Hematopoietic multipotent progenitor cell treated with erythropoietin and hydrocortisone succinate and interleukin-3 and kit ligand, for 6 days (in vitro differentiated cells): ENCODE measurements around the gene CLASP2.
"Not testable (repeated sequence)": the region's sequence is repeated elsewhere in the genome, so short reads cannot be mapped to it uniquely, and the experiment has no call there.

Experiments used
- DNase-seq: peaks from one replicate; pipeline ENCODE4 v3.0.0-alpha.2; 2015

Gene CLASP2

DNA sequence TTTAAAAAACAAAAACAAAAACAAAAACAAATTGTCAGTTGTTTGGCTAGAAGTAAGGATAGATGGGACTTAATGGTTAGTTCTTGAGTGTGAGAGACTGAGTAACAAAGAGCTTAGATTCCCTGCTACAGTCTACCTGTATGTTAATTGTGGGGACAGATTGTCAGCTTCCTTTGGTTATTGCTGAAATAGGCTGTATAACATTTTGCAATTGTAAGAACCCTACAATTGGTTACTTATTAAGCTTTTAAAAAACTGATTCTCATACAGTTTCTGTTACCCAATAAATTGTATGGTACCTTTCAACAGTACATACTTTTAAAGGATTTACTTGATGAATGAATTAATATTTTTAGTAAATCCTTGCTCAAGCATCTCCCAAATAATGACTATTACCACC is 35.3 kb downstream of the CLASP2 start:
- DNase-seq: no peak

DNA sequence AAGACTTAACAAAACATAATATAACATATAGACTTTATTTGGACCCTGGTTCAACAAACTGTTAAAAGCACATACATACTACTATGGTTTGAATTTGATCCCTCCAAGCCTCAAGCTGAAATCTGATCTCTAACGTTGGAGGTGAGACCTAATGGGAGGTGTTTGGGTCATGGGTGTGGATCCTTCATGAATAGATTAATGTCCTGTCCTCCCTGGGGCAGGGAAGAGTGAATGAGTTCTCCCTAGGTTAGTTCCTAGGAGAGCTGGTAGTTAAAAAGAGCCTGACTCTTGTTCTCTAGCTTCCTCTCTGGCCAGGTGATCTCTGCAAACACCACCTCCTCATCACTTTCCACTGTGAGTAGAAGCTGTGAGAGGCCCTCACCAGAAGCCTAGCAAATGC is 36.4 kb downstream of the CLASP2 start:
- no peak for DNase-seq

DNA sequence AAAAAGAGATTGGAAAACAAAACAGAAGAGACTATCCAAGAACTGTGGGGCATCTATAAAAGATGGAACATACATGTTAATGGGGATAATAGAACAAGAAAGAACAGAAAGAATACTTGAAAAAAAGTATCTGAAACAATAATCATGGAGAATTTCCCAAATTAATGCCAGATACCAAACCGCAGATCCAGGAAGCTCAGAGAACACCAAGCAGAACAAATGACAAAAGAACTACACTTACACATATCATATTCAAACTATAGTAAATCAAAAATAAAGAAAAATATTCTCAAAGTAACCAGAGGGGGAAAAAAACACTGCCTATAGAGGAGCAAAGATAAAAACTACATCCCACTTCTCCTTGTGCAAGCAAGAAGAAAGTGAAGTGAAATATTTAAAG is 40.0 kb downstream of the CLASP2 start:
- no peak for DNase-seq

DNA sequence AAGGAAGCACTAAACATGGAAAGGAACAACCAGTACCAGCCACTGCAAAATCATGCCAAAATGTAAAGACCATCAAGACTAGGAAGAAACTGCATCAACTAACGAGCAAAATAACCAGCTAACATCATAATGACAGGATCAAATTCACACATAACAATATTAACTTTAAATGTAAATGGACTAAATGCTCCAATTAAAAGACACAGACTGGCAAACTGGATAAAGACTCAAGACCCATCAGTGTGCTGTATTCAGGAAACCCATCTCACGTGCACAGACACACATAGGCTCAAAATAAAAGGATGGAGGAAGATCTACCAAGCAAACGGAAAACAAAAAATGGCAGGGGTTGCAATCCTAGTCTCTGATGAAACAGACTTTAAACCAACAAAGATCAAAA is 44.6 kb downstream of the CLASP2 start:
- DNase-seq: not testable (repeated sequence)

DNA sequence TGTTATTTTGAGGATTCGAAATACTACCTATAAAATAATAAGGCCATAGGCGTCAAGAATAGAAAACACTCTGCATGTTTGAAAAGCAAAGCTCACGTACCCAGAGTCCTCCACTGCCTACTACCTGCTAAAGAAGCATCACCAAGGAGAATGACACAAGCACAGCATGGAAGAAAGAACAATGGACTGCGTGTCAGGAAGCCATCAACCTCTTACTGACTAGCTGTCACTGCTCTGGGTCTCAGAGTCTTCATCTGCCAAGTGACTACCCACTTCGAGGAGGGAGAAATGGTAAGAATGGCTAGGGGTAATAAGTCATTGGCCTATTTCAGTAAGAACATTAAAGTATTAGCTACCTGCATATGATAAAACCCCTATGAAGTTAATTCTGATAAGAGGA is 49.4 kb downstream of the CLASP2 start:
- DNase-seq: no peak

DNA sequence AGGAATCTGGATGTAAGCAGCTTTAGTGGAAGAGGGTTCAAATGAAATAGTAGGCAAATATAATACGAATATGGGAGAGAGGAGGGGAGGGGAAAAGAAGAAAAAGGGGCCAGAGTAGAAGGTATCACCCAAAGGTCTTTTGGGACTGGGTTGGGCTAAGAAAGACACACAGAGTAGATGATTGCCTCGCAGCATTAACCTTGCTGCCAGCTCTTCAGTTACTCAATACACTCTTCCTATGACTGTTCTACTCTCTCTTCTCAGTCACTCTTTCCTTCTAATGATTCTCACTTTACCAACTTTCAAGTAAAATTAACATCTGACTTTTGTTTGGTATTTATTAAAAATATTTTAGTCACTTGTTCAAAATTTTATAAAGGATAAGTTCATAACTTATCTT is 52.8 kb downstream of the CLASP2 start:
- no peak for DNase-seq

DNA sequence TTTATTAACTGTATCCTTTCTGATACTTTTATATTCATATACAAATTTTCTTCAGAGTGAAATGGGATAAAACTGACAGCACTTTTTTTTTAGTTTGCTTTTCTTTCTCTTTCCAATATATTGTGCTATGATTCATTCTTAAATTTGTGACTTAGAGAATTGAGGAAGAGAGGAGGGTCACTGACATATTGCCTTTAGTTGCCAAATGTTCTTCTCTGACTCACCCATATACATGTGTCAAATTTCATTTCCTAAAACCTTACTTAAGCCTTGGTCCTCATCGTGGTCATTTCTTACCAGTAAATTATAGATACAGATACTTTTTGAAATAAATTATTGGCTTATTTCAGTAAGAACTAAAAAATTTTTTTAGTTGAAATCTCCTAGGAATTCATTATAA is 53.9 kb downstream of the CLASP2 start:
- peak; percentile 12 for DNase-seq

DNA sequence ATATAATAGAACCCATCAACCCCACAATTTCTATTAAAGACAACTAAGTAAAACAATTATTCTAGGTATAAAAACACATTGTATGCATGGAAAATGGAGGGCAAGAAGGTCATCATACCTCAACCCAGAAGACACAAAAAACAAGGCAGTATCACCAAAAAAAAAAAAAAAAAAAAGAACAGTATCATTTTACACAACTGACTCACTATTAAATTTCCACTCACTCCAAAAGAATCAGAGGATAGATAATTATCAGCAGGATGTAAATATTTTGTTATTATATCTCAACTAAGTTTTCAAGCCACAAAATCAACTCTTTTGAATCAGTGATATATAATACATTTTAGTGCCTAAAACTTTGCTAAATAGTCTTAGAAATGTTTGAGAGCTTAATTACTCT is 55.0 kb downstream of the CLASP2 start:
- DNase-seq: no peak

DNA sequence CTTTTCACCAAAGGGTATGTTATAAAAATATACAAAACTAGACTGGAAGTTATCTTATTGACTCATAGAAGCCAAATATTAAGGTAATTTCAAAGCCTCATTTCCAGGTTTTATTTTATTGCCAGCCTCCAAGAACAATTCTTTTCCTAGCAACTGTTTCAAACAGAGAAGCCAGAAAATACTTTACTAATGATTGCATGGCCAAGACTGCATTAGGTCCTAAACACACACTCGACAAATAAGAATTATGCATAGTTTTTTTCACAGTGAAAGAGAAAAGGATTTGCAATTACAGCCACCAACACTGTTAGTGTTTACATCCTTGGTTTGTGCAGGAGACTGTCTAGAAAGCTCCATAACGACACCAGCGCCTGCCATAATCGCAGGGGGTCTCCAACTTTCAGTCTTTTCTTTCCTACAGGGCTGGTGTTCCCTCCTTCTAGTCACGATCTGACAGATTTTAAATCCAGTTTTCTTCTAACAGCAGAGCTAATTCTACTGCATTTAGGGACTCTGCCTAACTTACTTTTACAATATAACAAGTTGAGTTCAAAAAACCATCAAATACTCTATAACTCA is 58.1 kb downstream of the CLASP2 start:
- no peak for DNase-seq

DNA sequence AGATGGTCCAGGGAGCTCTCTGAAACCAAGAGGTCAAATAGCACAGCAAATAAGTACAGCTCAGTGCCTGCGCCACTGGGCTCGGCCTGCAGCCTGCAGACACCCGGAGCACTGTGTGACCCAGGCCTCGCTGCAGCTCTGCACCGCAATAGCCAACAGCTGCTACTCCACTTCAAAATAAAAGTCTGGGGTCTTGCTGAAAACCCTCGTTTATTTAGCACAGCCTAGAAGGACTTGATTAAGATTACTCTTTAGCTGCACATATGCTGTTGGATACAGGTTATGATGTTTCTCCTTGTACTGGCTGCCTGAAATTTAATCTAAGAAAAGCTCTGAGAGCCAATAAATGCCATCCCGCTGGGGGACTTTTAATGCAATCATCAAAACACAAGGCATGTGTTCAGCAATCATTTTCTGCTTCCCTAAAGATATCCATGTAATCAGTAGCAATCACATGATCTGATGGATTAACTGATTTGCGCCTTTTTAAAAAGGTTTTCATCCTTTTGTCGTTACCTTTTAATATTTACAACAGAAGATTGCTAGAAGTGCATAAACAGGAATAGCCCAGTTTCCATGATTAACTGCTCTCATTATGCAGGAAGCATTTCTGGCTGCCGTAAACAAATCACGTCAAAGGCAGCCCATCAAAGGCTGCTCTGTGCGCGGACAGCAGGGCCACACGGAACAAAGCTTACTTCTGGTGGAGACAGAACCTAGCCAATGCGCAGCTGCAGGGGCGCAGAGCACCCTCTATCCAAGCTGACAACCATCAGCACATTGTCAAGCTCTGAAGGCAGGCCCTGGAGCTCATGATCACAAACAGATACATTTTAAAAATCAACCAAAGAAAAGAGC is 58.8 kb downstream of the CLASP2 start:
- DNase-seq: peak; percentile 82

DNA sequence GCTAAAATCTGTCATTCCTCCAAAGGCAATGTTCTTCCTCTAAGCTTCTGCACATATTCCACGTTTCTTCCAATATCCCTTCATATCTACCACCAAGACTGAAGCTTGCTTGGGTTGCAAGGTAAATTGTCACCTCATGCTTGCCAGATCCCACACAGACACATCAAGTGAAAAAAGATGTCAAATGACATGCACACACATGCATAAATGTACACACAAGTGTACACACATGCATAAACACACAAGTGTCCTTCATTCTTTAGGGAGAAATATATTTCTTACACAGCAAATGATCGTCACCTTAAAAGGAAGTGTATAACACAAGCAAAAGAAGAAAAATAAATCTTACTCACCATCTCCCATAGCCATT is 59.4 kb downstream of the CLASP2 start:
- no peak for DNase-seq

DNA sequence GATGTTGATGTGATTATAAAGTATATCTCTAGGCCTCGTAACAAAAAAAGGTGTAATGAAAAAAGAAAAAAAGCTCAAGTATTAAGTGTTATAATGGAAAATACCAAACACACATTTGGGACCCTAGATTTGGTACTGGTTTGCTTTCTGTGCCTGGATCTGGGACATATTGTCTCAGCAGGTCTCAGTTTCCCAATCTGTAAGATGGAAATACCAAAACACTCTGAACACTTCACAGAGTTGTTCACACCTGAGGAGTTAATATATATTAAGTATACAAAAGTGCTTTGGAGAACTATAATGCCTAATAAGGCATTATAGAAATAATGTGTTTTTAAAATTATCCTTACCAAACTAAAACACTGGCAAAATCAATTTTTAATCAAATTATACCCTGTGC is 60.0 kb downstream of the CLASP2 start:
- no peak for DNase-seq

DNA sequence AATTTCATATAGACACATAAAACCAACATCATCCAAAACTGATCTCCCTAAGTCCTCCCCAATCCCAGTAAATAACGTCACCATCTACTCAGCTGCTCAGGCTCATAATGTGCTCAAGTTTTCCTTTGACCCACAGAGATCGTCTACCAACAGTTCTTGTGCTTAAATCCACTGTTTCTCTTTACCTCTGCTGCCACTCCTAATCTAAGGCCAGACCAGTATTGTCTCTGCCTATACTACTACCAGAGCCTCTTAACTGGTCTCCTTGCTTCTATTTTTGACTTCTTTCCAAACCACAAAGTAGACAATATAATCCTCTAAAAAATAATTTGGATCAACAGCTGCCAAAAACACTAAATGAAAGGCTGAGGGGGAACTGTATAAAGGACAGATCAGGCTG is 65.3 kb downstream of the CLASP2 start:
- peak; percentile 59 for DNase-seq

DNA sequence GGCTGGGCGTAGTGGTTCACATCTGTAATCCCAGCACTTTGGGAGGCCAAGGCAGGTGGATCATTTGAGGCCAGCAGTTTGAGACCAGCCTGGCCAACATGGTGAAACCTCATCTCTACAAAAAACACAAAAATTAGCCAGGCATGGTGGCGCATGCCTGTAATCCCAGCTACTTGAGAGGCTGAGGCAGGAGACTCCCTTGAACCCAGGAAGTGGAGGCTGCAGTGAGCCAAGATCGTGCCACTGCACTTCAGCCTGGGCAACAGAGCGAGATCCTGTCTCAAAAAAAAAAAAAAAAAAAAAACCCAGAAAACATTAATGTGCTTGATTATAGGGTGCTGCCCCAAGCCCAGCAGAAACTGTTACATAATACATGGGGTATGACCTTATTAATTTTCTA is 67.0 kb downstream of the CLASP2 start:
- not testable (repeated sequence) for DNase-seq

DNA sequence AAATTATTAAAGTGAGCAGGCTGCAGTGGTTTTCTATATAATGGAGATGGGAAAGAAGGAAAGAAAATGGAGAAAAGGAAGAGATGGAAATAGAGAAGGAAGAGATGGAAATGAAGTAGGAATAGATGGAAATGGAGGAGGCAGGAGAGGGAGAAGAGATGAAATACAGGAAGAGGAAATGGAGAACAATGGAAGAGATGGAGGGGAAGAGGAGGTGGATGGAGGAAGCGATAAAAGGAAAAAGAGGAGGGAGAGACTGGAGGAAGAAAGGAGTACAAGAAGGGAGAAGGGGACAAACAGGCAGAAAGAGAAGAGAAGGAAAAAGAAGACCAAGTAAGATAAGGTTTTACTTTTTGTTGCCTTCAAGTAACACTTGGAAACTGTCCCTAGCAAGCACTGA is 67.6 kb downstream of the CLASP2 start:
- DNase-seq: no peak

DNA sequence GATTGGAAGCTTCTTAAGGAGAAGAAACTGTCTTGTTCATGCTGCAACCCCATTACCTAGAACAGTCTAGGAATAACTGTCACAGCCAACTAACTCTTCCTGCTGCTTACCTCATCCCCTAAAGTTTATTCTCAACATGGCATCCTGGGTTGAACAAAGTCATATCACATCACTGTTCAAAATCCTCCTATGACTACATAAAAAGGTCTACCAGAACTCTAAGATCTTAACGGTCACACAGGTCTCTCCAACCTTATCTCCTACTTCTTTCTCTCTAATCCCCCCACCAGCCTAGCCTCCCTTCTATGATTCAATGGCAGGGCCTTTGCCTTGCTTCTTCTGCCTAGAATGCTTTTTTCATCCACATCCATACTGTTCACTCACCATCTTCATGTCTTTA is 69.3 kb downstream of the CLASP2 start:
- no peak for DNase-seq

DNA sequence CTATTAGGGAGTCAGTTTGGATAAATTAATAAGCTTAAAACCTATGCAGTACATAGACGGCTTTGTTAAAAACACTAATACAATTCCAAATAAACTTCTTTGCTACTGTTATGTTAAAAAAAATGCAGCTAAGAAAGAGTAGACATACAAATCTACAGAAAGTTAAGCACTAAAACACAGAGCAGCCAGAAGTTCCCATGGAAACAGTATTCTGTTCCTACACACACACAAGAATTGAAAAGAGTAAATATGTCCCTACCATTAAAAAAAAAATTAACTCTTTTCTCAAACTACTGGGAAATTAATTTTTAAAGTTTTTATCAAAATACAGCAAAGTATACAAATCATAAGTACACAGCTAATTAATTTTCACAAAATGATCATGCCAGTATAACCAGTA is 71.6 kb downstream of the CLASP2 start:
- no peak for DNase-seq

DNA sequence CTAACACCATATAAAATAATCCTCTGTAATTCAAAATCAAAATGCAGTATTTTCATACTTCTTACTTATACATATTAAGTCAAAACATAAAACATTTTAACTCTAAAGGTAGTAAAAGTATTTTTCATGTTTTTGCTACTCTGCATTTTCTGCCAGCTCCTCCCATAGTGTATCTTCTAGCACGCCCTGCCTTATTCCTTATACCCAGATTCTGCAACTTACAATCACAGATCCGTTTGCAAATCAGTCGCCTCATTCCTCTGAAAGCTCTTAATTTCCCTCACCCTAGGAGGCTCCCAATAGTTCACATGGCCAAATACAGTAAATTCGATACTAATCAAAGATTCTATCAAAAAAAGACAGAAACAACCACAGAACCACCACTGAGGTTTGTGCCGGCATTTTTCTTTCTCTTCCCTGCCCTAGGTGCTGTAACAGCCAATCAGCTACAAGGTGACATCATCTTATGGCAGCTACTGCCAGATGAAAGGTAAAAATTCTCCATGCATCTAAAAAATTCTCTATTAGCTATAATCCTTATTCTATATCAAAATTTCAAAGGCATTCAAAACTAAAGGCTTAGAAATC is 72.9 kb downstream of the CLASP2 start:
- DNase-seq: peak; percentile 11

DNA sequence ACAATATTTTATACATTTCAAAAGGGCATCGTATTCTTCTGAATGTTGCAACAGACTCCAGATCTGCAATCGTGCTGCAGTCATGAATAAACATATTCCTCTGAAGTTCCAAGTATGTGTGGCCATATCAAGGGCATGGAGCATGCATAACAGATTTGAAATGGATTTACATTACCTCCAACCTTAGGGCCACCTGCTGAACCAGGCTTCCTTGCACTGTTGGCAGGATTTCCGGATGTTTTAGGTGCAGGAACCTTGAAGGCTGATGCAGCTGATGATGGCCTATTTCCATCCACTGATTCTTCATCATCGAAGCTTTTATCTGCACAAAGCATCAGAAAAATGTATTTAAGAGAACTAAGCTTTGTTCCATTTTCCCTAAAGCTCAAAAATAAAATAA is 73.5 kb downstream of the CLASP2 start:
- no peak for DNase-seq

DNA sequence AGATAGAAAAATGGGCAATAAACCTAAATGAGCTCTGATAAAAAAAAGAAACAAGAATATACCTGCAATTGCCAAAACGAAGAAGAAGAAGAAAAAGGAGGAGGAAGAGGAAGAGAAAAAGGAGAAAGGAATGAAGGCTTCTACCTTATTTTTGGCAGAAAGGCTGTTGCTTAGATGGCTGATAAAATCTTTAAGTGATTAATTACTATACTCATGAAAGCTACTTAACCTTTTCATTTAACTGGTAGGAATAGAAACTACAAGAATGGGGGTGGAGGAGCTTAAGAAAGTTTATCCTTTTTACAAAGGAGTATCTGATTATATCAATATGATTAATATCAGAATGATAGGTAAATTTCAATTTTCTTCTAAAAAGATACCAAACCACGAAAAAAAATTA is 75.2 kb downstream of the CLASP2 start:
- DNase-seq: no peak

DNA sequence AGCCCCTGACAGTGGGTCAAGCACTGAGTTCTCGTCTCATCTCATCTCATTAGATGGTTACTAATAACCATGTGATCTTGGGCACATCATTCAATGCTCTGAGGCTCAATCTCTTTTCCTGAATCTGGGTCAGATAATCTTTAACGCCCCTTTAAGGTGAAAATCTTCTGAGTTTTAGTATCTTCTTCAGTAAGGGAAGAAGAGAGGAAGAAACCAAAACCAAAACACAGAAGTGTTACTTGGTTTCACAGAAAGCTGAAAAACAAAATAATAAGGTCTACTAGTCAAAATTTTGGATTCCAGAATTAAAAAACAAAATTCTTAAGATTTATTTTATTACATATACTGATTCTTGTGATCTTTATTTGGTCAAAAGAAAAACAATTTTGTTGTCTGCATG is 78.2 kb downstream of the CLASP2 start:
- DNase-seq: no peak

DNA sequence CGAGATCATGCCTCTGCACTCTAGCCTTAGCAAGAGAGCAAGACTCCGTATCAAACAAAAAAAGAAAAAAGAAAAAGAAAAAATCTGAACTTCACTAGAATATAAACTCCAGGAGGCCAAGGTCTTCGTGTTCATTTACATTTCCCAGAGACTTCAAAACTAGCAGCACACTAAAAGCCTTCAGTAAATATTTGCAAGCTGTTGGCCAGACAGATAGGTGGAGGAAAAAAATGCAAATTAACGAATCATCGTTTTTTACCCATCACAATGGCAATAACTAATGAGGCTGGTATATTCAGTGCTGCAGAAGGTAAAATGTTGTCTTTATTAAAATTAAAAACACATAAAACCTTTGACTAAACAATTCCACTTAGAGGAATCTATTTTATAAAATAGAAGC is 80.6 kb downstream of the CLASP2 start:
- no peak for DNase-seq

DNA sequence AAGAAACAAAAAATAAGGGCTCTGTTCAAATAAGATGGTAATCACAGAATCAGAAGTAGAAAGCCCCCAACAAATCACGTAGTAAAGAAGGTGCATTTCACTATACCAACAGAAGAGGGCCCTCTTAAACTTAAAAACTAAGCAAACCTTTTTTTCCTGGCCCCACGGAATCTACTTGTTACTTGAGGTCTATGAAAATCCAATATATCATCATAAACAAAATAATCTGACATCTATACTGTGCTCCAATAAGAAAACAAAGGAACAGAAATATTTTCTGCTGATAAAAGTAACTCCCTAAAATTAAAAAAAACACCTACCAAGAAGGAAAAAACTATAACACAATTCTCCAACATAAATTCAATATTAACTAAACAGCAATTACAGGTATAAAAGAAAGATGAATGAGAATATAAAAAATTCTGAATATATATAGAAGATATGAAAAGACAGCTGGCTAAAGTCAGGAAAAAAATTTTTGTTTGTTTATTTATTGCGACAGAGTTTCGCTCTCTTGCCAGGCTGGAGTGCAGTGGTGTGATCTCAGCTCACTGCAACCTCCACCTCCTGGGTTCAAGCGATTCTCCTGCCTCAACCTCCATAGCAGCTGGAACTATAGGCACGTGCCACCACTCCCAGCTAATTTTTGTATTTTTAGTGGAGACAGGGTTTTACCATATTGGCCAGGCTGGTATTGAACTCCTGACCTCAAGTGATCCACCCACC is 81.8 kb downstream of the CLASP2 start:
- DNase-seq: peak; percentile 86

DNA sequence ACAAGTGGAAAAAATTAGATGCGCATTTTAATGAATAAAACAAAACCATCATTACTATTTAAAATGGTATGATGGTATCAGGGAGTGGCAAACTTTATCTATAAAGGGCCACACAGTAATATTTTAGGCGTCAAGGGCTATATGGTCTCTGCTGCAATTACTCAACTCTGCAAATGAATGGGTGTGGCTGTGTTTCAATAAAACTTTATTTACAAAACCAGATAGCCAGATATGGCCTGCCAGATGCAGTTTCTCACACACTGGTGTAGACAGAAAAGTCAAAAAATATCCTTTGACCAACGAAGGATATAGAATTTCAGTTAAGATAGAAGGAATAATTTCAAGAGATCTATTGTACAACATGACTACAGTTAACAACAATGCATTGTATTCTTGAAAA is 83.8 kb downstream of the CLASP2 start:
- DNase-seq: peak; percentile 13
